HG03066 (cell line): ENCODE data around the gene CHRNA10.
"Not testable (repeated sequence)": the region's sequence is repeated elsewhere in the genome, so short reads cannot be mapped to it uniquely, and the experiment has no call there.

Source experiments
- ATAC-seq: cut with Tn5 transposase; IDR thresholded peaks from one replicate; pipeline ENCODE4 v1.9.1; 2021; ENCODE audit warnings: low read depth; ENCODE audit not compliant: unreplicated experiment

The CHRNA10 gene

DNA sequence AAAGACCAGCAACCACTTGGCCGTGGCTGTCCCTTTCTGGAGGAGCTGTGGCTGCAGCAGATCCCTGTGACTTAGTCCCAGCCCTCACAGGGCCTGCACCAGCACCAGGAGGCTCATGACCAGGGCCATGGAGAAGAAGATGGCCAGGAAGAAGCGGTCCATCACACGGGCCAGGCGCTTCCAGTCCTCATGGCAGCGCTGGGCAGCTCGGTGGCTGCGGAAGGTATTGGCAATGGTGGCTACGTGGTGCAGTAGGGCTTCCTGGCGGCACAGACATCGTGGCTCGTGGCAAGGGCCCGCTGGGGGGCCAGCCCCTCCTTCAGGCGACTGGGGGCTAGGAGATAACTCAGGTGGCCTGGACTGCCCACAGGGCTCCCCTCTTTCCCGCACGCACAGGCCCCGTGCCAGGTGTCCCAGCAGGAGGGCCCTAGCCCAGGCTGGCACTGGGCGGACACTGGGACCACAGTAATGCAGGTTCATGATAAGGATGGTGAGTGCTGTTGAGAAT lies 5.1 kb downstream of the CHRNA10 start:
- no peak for ATAC-seq

DNA sequence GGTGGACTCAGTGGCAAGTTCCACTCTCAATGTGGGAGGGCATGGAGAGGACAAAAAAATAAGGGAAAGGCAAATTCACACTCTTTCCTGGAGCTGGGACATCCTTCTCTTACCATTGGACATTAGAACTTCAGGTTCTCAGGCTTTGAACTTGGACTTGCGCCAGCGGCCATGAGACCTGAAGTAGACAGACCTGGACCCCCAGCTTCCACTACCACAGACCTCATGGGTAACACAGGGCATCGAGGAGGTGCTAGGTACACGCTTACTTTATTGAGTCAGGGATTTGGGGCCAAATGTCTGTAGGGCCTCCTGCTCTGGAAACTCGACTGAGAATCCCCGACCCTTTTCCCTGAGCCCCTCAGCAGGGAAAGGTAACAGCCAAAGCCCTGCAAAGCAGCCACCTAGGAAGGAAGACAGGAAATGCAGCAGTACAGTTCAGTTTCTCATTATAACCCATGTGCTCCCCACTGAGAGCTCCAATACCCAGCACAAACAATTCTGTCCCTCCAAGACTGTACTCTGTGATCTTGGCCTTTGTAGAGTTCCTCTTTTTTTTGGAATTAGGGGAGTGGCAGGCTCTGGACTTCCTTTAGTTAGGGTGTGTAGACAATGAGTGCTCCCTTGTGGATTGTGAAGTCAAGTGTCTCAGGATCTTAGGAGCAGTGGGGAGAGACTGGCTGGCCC lies 5.7 kb downstream of the CHRNA10 start:
- no peak for ATAC-seq

DNA sequence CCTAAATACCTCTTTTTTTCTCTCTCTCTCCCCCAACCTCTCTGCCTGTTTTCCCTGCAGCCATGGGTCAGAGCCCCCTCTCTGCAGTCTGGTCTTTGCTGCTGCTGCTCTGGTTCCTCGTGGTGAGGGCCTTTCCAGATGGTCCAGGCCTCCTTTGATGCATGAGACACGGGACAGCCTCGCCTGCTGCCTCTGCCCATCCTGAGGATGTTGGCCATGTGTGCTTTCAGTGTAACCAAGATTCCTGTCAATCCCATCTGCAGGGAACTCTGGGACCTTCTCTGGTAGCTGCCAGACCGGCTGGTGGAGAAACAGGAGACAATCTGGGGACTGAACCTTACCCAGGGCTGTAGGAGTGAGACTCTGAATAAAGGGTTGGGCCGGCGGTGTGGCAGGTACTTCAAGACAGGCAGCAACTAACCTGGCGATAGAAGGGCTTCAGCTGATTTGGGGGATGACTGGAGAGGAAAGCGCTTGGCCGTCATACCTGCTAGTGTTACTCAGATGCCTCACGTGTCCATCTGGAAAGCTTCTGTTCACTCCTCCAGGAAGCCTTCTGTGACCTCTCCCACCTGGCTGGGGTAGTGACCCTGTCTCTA lies 7.1 kb downstream of the CHRNA10 start:
- ATAC-seq, result no peak

DNA sequence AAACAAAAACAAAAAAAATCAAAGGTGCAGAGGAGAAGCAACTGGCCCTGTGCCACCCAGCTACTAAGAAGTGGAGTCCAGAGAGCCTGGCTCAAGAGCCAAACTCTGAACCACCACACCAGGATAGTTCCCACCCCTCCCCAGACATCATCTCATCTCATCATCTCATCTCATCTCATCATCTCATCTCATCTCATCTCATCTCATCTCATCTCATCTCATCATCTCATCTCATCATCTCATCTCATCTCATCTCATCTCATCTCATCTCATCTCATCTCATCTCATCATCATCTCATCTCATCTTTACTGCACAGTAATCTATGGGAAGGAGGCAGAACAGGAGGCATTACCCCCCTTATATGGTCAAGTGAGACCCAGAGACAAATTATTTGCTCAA lies 8.3 kb downstream of the CHRNA10 start:
- no peak for ATAC-seq

DNA sequence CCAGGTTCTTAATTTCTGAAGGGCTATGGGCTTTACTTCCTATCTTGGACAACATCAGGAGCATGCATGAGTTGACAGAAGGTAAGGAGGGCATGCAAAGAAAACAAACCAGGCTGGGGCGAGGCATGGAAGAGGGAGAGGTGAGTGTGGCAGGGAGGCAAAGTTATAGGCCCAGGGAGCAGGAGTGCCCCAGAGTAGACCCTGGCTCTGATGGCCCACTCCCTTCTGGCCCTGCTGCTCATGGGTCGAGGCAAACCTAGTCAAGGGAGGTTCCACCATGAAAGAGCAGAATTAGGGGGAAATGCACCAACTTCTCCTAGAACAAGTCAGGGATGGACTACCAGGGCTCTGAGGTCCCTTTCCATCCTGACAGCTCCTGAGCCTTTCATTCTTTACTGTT lies 10.2 kb downstream of the CHRNA10 start:
- no peak for ATAC-seq

DNA sequence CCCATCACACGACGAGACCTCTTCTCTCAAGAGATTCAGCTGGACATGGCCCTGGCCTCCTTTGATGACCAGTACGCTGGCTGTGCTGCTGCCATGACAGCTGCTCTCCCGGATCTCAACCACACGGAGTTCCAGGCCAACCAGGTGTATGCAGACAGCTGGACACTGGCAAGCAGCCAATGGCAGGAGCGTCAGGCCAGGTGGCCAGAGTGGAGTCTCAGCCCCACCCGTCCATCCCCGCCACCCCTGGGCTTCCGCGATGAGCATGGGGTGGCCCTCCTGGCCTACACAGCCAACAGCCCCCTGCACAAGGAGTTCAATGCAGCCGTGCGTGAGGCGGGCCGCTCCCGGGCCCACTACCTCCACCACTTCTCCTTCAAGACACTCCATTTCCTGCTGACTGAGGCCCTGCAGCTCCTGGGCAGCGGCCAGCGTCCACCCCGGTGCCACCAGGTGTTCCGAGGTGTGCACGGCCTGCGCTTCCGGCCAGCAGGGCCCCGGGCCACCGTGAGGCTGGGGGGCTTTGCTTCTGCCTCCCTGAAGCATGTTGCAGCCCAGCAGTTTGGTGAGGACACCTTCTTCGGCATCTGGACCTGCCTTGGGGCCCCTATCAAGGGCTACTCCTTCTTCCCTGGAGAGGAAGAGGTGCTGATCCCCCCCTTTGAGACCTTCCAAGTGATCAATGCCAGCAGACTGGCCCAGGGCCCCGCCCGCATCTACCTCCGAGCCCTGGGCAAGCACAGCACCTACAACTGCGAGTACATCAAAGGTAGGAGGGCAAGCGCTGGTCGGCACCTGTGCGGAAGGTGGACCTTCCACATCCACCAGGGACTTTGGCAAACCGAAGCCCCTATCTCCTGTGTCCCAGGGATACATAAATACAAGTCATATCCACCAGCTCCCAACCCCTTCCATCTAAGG lies 11.3 kb downstream of the CHRNA10 start:
- ATAC-seq, result no peak

DNA sequence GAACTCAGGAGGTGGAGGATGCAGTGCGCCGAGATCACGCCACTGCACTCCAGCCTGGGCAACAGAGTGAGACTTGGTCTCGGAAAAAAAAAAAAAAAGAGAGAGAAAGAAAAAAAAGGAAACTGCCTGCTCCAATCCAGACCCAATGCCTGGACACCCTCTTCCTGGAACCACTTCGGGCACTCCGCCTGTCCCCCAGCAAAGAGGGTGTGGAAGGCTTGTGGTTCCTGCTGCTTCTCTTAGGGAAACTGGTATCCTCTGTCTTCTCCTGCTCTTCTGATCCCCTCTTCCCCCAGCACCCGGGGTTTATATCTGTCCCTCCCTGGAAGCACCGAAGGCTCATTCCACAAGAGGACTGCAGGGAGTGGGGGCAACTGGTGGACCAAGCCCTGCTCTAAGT lies 12.9 kb downstream of the CHRNA10 start:
- no peak for ATAC-seq

DNA sequence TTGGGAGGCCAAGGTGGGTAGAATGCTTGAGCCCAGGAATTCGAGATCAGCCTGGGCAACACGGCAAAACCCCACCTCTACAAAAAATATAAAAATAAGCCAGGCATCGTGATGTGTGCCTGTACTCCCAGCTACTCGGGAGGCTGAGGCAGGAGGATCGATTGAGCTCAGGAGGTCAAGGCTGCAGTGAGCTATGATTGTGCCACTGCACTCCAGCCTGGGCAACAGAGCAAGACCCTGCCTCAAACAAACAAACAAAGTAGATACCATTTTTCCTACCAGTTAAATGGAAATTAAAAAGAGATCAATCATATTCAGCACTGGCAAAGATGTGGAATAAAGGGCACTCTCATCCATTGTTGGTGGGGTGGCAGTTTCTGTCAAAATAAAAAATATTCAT lies 13.9 kb downstream of the CHRNA10 start:
- ATAC-seq, result not testable (repeated sequence)

DNA sequence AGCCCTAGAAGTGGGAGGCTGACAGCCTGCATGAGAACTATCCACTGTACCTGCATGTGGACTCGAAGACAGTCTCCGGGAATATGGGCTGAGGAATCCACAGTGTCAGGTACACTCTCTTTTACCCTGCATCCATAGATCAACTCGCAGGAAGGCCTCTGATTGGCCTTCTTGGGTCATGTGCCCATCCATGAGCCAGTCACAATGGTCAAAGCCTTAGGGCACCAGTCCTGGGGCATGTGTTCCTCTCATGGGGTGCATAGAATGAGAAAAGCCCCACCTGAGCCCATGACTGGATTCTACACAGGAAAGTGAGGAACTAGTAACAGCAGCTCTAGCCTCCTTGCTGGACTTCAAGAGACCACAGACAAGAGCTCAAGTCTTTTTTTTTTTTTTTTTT lies 15.6 kb downstream of the CHRNA10 start:
- ATAC-seq, result no peak

DNA sequence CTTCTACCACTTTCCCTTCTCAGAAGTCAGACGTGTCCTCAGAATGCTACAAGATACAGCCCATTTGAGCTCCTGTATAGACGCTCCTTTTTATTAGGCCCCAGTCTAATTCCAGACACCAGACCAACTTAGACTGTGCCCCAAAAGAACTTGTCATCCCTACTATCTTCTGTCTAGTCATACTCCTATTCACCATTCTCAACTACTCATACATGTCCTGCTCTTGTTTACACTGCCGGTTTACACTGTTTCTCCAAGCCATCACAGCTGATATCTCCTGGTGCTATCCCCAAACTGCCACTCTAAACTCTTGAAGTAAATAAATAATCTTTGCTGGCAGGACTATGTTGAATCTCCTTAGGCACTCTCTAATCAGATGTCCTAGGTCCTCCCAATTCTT lies 18.7 kb downstream of the CHRNA10 start:
- not testable (repeated sequence) for ATAC-seq

DNA sequence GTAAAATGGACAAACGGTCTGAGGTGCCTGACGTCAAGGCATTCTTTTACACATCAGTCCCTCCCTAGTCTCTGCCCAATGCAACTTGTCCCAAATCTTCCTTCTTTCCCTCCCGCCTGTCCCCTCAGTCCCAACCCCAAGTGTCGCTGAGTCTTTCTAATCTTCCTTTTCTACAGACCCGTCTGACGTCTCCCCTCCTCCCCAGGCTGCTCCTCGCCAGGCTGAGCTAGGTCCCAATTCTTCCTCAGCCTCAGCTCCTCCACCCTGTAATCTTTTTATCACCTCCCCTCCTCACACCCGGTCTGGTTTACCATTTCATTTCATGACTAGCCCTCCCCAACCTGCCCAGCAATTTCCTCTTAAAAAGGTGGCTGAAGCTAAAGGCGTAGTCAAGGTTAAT lies 21.8 kb downstream of the CHRNA10 start:
- not testable (repeated sequence) for ATAC-seq

DNA sequence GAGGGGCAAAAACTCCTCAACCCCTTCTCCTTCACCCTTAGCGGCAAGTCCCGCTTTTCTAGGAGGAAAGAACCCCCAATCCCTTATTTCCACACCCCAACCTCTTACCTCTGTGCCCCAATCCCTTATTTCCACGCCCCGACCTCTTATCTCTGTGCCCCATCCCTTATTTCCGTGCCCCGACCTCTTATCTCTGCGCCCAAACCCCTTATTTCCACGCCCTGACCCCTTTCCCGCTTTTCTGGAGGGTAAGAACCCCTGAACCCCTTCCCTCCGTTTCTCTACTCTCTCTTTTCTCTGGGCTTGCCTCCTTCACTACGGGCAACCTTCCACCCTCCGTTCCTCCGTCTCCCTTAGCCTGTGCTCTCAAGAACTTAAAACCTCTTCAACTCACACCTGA lies 22.3 kb downstream of the CHRNA10 start:
- not testable (repeated sequence) for ATAC-seq

DNA sequence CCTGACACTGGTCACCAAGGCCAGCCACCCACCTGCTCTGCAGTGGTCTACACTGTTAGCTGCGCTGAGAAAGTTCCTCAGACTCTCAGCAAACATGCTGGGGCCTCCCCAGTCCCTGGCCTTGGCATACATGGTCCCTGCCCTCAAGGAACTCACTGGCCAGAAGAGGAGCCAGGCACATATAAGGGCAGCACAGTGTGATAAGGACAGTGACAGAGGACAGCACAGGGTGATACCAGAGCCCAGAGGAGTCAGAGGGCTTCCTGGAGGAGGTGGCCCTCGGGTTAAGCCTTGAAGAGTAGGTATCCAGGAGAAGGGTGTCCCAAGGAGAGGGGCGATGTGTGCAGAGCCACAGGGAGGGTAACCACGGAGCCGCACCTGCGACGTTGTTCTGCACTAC lies 25.6 kb downstream of the CHRNA10 start:
- ATAC-seq, result no peak

DNA sequence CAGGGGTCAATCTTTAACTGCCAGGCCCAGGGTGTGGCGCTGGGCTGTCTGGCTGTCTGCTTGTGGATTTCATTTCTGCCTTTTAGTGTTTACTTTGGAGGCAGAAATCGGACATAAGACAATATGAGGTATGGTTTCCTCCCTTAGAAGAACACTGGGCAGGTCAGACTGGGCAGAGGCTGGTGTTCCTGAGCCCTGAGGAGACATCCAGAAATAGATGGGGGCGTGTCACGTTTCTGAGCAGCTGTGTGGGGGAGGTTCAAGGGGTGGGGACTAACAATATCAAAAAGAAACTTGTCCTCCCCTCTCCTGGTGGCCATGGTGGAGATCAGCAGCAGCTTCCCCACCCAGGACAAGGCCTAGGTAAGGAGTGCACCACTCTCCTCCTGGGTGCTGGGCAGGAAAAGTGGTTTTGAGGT lies 26.4 kb downstream of the CHRNA10 start, which contains the start of gene ART1:
TSS of gene ART1 (plus strand) at position 312 of the 419 bp plus-strand sequence. CDS start 14,086 bp downstream, outside the sequence.
- ATAC-seq, result no peak

DNA sequence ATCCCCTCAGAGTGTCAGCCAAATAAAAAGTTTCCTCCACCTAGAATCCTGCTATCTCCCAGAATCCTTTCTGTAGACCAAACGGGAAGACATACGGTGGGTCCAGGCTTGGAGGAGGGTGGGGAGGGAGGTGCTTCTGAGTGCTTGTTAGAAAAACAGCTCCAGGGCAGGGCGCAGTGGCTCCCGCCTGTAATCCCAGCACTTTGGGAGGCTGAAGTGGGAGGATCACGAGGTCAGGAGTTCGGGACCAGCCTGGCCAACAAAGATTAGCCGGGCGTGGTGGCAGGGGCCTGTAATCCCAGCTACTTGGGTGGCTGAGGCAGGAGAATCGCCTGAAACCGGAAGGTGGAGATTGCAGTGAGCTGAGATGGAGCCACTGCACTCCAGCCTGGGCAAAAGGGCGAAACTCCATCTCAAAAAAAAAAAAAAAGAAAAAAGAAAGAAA lies 28.1 kb downstream of the CHRNA10 start:
- not testable (repeated sequence) for ATAC-seq

DNA sequence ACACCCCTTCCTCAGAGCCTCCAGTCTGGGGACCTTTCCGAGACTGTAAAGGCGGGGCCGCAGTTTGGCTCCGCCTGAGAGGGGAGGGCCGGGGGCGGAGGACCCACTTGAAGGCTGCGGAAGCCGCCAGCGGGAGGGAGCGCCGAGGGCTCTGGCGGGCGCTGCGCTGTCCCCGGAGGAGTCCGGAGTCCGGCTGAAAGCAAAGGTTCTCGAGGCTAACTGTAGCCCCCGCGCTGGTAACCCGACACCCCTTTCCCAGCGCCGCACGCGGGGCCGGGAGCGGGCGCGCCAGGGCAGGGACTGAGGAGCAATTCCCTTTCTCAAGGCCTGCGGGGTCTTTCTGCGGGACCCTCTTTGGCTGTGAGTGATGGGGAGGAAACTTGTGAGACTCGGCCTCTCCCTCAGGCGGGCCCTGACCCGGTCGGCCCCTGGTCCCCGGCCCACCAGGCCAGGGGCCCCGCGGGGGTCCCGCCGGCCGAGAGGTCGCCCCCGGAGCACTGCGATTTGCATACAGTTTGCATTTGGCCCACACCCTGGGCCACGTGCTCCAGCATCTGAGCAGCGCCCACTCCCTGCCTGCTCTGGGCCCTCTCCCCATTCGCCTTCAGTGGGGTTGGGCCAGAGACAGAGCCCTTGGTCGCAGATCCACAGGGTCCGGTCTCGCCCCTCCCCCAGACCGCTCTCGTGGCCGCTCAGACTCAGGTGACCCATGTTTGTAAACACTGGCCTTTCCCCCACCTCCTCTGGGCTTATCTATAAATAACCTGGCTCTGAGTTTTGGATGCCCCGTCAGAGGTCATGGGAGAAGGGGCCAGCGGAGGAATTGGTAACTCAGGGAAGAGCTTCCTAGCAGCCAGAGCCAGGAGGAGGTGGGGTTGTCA lies 28.9 kb downstream of the CHRNA10 start:
- ATAC-seq, result no peak

DNA sequence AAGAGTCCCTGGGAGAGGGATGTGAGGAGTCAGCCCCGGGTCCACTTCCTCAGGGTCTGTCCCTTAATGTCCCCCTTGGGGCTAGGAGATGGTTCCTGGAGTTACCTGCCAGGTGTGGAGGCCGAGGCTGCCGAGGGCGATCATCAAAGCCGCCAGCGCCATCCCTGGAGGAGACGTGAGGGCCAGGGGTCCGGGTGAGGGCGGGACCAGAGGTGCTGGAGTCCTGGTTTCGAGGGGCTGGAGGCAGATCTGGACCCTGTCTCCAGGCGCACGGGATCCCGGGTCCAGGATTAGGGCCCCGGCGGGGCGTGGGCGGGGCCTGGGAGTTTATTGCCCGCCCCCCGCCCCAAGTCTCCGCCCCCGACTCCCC lies 29.5 kb downstream of the CHRNA10 start, which contains the start of gene ART5:
TSS of gene ART5 (minus strand) at position 292 of the 370 bp plus-strand sequence. CDS start at position 162, 130 bp downstream.
- ATAC-seq, result no peak

DNA sequence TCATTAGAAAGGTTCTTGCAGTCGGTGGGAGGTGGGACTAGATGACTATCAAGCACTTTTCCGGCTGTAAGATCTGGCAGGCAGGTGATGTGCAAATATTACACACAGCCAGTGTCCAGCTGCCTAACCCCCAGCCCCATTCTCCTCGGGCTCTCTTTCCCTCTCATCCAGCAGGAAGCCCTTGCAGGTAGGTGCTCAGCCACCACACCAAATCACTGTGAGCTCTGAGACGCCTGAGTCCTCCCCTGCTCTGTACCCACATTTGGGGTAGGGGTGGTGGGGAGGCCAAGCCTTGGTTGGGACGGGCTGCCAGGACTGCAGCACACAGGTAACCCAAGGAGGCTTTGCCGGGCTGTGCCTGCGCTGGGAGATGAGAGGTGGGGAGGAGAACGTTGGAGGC lies 30.0 kb downstream of the CHRNA10 start:
- no peak for ATAC-seq

DNA sequence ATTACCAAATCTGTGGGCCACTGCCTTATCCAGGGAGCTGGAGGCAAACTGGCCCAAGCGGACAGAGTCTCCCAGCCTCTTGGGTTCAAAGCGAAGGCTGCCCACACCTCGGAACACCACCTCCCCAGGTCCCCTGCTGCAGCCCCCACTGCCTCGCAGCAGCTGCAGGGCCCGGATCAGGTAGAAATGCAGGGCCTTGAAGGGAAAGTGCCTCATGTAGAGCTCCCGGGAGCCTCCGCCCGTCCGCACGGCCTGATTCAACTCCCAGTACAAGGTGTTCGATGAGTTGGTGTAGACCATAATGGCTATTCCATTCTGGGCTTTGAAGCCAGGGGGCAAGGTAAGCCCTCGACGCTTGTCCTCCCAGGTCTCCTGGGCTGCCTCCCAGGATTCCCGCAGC lies 31.3 kb downstream of the CHRNA10 start:
- ATAC-seq, result no peak

DNA sequence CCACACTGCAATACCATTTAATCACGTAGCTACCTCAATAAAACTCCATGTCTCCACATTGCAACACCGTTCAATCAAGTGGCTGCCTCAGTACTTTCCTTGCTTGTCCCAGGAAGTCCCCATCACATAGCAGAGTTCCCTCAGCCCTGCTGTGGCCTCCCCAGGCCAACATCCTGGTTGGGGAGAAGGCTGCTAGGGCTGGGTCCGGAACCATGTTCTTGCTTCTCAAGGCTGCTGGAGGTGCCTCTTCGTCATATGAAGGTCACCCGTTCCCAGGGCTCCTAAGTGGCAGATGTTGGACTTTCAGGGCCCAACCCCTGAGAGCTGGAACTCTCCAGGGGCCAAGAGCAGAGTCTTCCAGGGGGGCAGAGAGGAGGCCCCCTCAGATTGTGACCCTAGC lies 32.7 kb downstream of the CHRNA10 start:
- ATAC-seq, result no peak
